Measurements from ENCODE around the gene CEP128.

CEP128 gene

GRCh38 chr14:80948291-80948690 lies 6.8 kb upstream of the CEP128 start:
- Histone ChIP-seq H3K4me1 (ENCODE audit: control insufficient read depth, insufficient read depth, low read length) (no peaks in the 10 kb centered on the region), H3K9ac (ENCODE audit: low read depth, low read length) (no peak overlapping the region), H3K9me3 (ENCODE audit: control insufficient read depth, insufficient read depth, low read length) (no peaks in the 10 kb centered on the region), H3K36me3 (ENCODE audit: control insufficient read depth, insufficient read depth, low read length) (no peaks in the 10 kb centered on the region), H3K4me3 (ENCODE audit: low read depth, low read length) (no peak overlapping the region), H3K27me3 (ENCODE audit: control insufficient read depth, insufficient read depth, low read length) (no peaks in the 10 kb centered on the region)

GRCh38 chr14:80946797-80947196 lies 5.3 kb upstream of the CEP128 start:
- no peaks in the 10 kb centered on the region for H3K9me3 ChIP-seq (ENCODE audit: control insufficient read depth, insufficient read depth, low read length)
- H3K27me3 ChIP-seq (ENCODE audit: control insufficient read depth, insufficient read depth, low read length): no peaks in the 10 kb centered on the region
- no peak overlapping the region for H3K9ac ChIP-seq (ENCODE audit: low read depth, low read length)
- no peaks in the 10 kb centered on the region for H3K4me1 ChIP-seq (ENCODE audit: control insufficient read depth, insufficient read depth, low read length)
- no peaks in the 10 kb centered on the region for H3K36me3 ChIP-seq (ENCODE audit: control insufficient read depth, insufficient read depth, low read length)
- no peak overlapping the region for H3K4me3 ChIP-seq (ENCODE audit: low read depth, low read length)

- Histone ChIP-seq H3K9ac (ENCODE audit: low read depth, low read length) (no peak overlapping the region), H3K4me3 (ENCODE audit: low read depth, low read length) (no peak overlapping the region), H3K9me3 (ENCODE audit: control insufficient read depth, insufficient read depth, low read length) (no peaks in the 10 kb centered on the region), H3K27me3 (ENCODE audit: control insufficient read depth, insufficient read depth, low read length) (no peaks in the 10 kb centered on the region), H3K36me3 (ENCODE audit: control insufficient read depth, insufficient read depth, low read length) (no peaks in the 10 kb centered on the region), H3K4me1 (ENCODE audit: control insufficient read depth, insufficient read depth, low read length) (no peaks in the 10 kb centered on the region)
Observed at GRCh38 chr14:80946187-80946586, 4.6 kb upstream of the CEP128 start.

GRCh38 chr14:80944861-80945617 lies 3.5 kb upstream of the CEP128 start:
- Histone ChIP-seq H3K9ac (ENCODE audit: low read depth, low read length) (no peak overlapping the region), H3K36me3 (ENCODE audit: control insufficient read depth, insufficient read depth, low read length) (no peaks in the 10 kb centered on the region), H3K9me3 (ENCODE audit: control insufficient read depth, insufficient read depth, low read length) (no peaks in the 10 kb centered on the region), H3K27me3 (ENCODE audit: control insufficient read depth, insufficient read depth, low read length) (no peaks in the 10 kb centered on the region), H3K4me3 (ENCODE audit: low read depth, low read length) (no peak overlapping the region), H3K4me1 (ENCODE audit: control insufficient read depth, insufficient read depth, low read length) (no peaks in the 10 kb centered on the region)

- no peaks in the 10 kb centered on the region for H3K36me3 ChIP-seq (ENCODE audit: control insufficient read depth, insufficient read depth, low read length)
- peak overlapping the region; percentile 40 for H3K9ac ChIP-seq (ENCODE audit: low read depth, low read length)
- H3K4me1 ChIP-seq (ENCODE audit: control insufficient read depth, insufficient read depth, low read length): no peaks in the 10 kb centered on the region
- H3K27me3 ChIP-seq (ENCODE audit: control insufficient read depth, insufficient read depth, low read length): no peaks in the 10 kb centered on the region
- H3K9me3 ChIP-seq (ENCODE audit: control insufficient read depth, insufficient read depth, low read length): no peaks in the 10 kb centered on the region
- peak overlapping the region; percentile 55 for H3K4me3 ChIP-seq (ENCODE audit: low read depth, low read length)
Observed at GRCh38 chr14:80942191-80942600, 658 bp upstream of the CEP128 start.

- H3K4me3 ChIP-seq (ENCODE audit: low read depth, low read length): no peak overlapping the region
- no peaks in the 10 kb centered on the region for H3K27me3 ChIP-seq (ENCODE audit: control insufficient read depth, insufficient read depth, low read length)
- H3K9ac ChIP-seq (ENCODE audit: low read depth, low read length): no peak overlapping the region
- no peaks in the 10 kb centered on the region for H3K4me1 ChIP-seq (ENCODE audit: control insufficient read depth, insufficient read depth, low read length)
- no peaks in the 10 kb centered on the region for H3K9me3 ChIP-seq (ENCODE audit: control insufficient read depth, insufficient read depth, low read length)
- no peaks in the 10 kb centered on the region for H3K36me3 ChIP-seq (ENCODE audit: control insufficient read depth, insufficient read depth, low read length)
Observed at GRCh38 chr14:80940146-80940545, 1.4 kb downstream of the CEP128 start.

GRCh38 chr14:80933686-80934085 lies 7.9 kb downstream of the CEP128 start:
- H3K4me1 ChIP-seq (ENCODE audit: control insufficient read depth, insufficient read depth, low read length): no peaks in the 10 kb centered on the region
- H3K4me3 ChIP-seq (ENCODE audit: low read depth, low read length): no peak overlapping the region
- no peak overlapping the region for H3K9ac ChIP-seq (ENCODE audit: low read depth, low read length)
- H3K27me3 ChIP-seq (ENCODE audit: control insufficient read depth, insufficient read depth, low read length): no peaks in the 10 kb centered on the region
- H3K36me3 ChIP-seq (ENCODE audit: control insufficient read depth, insufficient read depth, low read length): no peaks in the 10 kb centered on the region
- H3K9me3 ChIP-seq (ENCODE audit: control insufficient read depth, insufficient read depth, low read length): no peaks in the 10 kb centered on the region

- Histone ChIP-seq H3K36me3 (ENCODE audit: control insufficient read depth, insufficient read depth, low read length) (no peaks in the 10 kb centered on the region), H3K4me3 (ENCODE audit: low read depth, low read length) (no peak overlapping the region), H3K9ac (ENCODE audit: low read depth, low read length) (no peak overlapping the region), H3K27me3 (ENCODE audit: control insufficient read depth, insufficient read depth, low read length) (no peaks in the 10 kb centered on the region), H3K9me3 (ENCODE audit: control insufficient read depth, insufficient read depth, low read length) (no peaks in the 10 kb centered on the region), H3K4me1 (ENCODE audit: control insufficient read depth, insufficient read depth, low read length) (no peaks in the 10 kb centered on the region)
Observed at GRCh38 chr14:80933282-80933681, 8.3 kb downstream of the CEP128 start.

GRCh38 chr14:80930836-80931389 lies 10.6 kb downstream of the CEP128 start:
- H3K36me3 ChIP-seq (ENCODE audit: control insufficient read depth, insufficient read depth, low read length): no peaks in the 10 kb centered on the region
- H3K9ac ChIP-seq (ENCODE audit: low read depth, low read length): no peak overlapping the region
- no peaks in the 10 kb centered on the region for H3K9me3 ChIP-seq (ENCODE audit: control insufficient read depth, insufficient read depth, low read length)
- H3K27me3 ChIP-seq (ENCODE audit: control insufficient read depth, insufficient read depth, low read length): no peaks in the 10 kb centered on the region
- no peak overlapping the region for H3K4me3 ChIP-seq (ENCODE audit: low read depth, low read length)
- no peaks in the 10 kb centered on the region for H3K4me1 ChIP-seq (ENCODE audit: control insufficient read depth, insufficient read depth, low read length)

- H3K9ac ChIP-seq (ENCODE audit: low read depth, low read length): no peak overlapping the region
- H3K4me1 ChIP-seq (ENCODE audit: control insufficient read depth, insufficient read depth, low read length): peaks cover 2% of the 10 kb centered on the region
- no peak overlapping the region for H3K4me3 ChIP-seq (ENCODE audit: low read depth, low read length)
- no peaks in the 10 kb centered on the region for H3K27me3 ChIP-seq (ENCODE audit: control insufficient read depth, insufficient read depth, low read length)
- no peaks in the 10 kb centered on the region for H3K36me3 ChIP-seq (ENCODE audit: control insufficient read depth, insufficient read depth, low read length)
- H3K9me3 ChIP-seq (ENCODE audit: control insufficient read depth, insufficient read depth, low read length): no peaks in the 10 kb centered on the region
Observed at GRCh38 chr14:80930095-80930494, 11.4 kb downstream of the CEP128 start.

- Histone ChIP-seq H3K36me3 (ENCODE audit: control insufficient read depth, insufficient read depth, low read length) (no peaks in the 10 kb centered on the region), H3K4me3 (ENCODE audit: low read depth, low read length) (no peak overlapping the region), H3K27me3 (ENCODE audit: control insufficient read depth, insufficient read depth, low read length) (no peaks in the 10 kb centered on the region), H3K9me3 (ENCODE audit: control insufficient read depth, insufficient read depth, low read length) (no peaks in the 10 kb centered on the region), H3K9ac (ENCODE audit: low read depth, low read length) (no peak overlapping the region), H3K4me1 (ENCODE audit: control insufficient read depth, insufficient read depth, low read length) (peaks cover 2% of the 10 kb centered on the region)
Observed at GRCh38 chr14:80927083-80927989, 14.2 kb downstream of the CEP128 start.
